ENCODE data around the gene APOD. TPM values are rescaled to one million over a fixed set of nuclear protein-coding genes. Genes with fewer than 3 reads are reported as not detected.

Gene APOD
- polyA plus RNA-seq, 12 donors: 21.3 to 57.9 (median 38.5) TPM; not detected in 1

DNA sequence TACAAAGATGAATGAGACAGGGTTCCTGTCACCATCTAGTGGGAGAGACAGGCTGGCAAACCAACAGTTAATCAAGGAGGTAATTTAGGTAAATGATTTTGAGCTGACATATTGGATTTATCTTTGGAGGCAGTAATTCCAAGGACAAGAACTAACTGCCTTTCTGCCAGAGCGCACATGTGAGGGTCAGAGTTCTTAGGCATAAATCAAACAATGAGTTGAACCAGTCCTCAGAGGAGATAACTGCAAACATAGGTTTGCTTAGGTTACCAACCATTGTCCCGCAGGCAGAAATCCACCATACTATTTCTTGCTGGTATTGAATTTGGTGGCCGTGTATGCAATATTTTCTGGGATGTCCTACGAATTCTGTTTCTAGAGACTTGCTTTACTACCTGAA, 26.4 kb downstream of the APOD start:
- DNase-seq: no peak

DNA sequence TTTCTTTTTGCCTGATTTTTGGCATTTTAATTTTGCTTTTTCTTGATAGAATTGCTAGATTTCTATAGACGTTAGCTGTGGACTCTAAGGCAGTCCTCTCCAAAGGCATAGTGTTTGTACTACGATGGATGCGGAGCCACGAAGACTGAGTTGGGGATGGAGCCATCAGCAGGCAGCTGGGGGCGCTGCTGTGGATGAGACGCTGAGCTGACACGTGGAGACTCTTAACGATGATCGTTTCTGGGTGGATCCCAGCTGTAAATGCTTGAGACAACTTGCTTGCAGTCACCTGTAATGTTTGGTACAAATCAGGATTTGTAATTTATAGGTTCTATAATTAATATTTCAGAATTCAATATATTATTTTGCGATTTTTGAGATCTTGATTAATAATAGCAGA, 27.4 kb downstream of the APOD start:
- no peak for DNase-seq

- DNase-seq: no peak
Observed at GRCh38 chr3:195555110-195555509, 28.6 kb downstream of the APOD start.

- no peak for DNase-seq
Observed at GRCh38 chr3:195554458-195554857, 29.3 kb downstream of the APOD start.

DNA sequence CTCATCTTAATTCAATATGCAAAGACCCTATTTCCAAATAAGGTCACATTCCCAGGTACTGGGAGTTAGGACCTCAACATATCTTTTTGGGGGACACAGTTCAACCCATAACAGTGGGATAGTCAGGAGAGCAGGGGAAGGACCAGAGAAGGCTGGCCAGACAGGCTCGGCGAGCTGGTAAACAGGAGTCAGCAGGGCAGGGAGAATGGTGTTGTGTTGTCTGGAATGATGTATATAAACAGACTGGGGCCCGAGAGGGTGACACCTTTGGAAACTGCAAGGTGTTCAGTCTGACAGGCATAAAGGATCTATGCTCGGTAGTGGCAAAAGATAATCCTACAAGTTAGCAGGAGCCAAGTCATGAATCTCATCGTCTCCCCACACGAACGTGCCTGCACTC, 30.5 kb downstream of the APOD start:
- no peak for DNase-seq

DNA sequence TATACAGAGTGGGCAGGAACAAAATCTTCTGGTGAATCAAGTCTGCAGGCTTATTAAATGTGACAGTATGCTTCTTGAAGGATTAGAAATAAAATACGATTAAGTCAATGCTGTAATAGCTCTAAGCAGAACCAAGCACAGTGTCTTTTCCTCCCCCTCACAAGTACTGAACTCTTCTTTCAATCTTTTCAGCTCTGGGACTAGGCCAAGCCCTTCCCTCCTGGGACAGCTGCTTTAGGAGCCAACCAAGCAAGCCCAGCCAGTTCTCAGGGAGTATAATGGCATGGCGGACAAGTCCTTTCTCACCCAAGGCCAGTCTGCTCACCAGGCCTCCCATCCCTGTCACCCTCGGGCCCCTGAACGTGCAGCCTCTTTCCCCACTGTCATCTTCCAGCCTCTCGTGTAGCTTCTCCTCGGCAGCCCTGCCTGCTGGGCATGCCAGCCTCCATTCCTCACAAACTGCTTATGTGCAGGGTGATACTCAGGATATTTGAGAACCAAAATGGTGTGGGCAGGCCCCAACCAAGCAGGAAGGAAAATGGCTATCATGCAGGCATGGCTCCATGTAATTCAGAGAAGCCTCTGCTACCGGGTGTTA, 32.3 kb downstream of the APOD start:
- peak; percentile 33 for DNase-seq

GRCh38 chr3:195550723-195551122, 33.0 kb downstream of the APOD start:
- DNase-seq: no peak

DNA sequence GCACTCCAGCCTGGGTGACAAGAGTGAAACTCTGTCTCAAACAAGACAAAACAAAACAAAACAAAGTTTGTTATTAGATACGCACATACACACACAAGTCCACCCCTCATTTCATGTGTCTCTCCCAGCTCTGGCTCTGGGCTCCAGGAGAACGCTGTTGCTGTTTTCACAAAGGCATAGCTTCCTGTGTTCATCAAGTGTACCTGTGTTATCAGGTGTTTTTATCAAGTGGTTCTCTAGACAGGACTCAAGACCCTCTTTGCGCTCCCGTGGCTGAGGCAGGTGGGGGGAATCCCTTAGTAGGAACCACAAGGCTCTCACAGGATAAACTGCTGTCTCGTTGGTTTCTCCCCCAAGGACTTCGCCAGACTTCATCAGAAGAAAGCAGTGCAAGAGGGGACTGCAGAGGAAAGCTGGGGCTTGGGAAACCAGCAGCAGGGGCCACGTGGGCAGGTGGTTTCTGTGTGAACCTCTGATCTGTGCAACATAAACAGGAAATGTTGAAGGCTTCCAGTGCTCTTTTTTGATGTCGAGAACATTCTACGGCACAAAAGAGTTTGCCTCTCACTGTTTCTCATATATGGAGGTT, 33.7 kb downstream of the APOD start:
- DNase-seq: no peak

- DNase-seq: no peak
Observed at GRCh38 chr3:195548987-195549386, 34.8 kb downstream of the APOD start.

DNA sequence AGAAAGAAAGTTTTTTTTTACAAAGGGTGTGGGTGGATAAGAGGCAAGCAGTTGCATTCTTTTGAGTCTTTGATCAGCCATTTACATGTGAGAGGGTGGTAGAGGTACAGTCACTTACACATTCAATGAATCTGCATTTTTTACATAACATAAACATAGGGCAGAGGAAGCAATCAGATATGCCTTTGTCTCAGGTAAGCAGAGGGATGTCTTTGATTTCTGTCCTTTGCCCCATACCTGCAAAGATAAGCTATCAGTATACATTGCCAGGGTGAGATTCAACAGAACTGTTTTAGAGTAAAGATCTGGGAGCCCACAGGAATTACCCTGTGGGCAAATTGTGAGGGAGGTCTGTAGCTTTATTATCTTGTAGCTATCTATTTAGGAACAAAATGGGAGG, 35.2 kb downstream of the APOD start:
- DNase-seq: no peak

GRCh38 chr3:195548006-195548405, 35.7 kb downstream of the APOD start:
- no peak for DNase-seq

GRCh38 chr3:195546130-195546560, 37.6 kb downstream of the APOD start:
- no peak for DNase-seq

- DNase-seq: no peak
Observed at GRCh38 chr3:195544634-195545033, 39.1 kb downstream of the APOD start.

DNA sequence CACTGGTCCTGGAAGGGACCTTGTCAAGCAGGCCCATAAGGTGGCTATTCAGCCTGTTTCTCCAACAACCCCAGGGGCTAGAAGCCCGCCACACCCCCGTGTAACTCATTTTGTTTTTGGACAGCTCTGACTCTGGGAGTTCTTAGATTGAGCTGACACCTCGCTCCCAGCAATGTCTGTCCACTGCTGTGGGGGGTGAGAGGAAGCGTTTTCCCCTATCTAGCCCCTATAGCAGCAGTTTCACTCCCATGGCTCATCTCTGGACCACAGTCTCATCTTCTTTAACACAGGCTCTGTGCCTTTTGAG, 39.6 kb downstream of the APOD start:
- no peak for DNase-seq

DNA sequence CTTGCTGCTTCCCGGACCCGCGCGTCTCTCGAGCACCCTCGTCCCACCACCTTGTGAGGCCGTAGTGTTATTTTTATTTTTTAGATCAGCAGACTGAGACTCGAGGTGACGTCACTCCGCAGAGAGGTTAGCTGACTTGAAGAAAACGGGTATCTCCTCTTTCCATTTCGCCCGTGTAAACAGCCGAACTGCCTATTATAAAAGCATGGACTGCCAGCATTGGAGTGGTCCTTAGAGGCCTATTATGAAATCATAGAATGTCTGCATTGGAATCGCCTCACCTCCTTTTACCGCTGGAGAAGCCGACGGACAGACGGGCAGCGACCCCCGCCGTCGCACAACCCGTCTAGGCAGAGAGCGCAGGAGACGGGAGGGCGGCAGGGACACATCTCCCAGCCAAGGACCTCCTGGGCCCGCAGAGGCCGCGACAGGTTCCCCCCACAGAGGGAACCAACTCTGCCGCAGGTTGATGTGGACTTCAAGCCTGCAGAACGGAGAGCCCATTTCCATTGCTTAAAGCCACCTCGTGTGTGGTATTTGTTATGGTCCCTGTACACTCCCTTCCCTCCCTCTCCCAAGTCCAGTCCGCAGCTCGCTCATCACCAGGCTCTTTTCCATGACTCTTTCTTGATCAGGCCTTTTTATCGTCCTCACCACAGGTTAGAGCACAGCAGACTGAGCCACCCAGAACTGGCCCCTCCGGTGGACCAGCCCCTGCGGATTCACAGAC, 40.1 kb downstream of the APOD start:
- DNase-seq: peak; percentile 27

GRCh38 chr3:195542698-195543499, 40.8 kb downstream of the APOD start, which contains the start of gene PPP1R2:
Gene PPP1R2, minus strand, starts transcription at chr3:195543325. Its CDS starts 300 bp downstream, at chr3:195543025.
- peak; percentile 94 for DNase-seq

- no peak for DNase-seq
Observed at GRCh38 chr3:195542316-195542697, 41.4 kb downstream of the APOD start.

GRCh38 chr3:195540511-195540910, 43.2 kb downstream of the APOD start:
- DNase-seq: no peak

- no peak for DNase-seq
Observed at GRCh38 chr3:195540027-195540426, 43.7 kb downstream of the APOD start.

GRCh38 chr3:195539479-195539878, 44.3 kb downstream of the APOD start:
- DNase-seq: no peak

DNA sequence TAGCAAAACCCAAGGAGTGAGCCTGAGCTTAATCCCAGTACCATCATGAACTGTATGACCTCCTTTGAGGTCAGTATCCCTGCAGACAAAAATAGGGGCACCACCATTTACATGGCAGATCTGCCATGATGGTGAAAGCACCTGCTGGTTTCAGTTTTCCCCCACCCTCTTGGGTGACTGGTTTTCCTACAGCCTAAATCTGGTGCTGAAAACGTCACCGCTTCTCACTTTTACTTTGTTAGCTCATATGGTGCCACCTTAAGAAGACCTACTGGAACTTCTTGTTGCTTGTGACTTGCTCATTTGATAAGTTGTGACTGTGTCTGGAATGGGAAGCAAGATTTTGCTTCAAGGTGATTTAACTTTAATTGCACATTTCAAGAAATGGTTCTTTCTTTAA, 45.7 kb downstream of the APOD start:
- no peak for DNase-seq

- DNase-seq: no peak
Observed at GRCh38 chr3:195535293-195535692, 48.4 kb downstream of the APOD start.

GRCh38 chr3:195532834-195533233, 50.9 kb downstream of the APOD start:
- DNase-seq: no peak
